ENCODE results near the gene GOLGA8T.
"Not testable (repeated sequence)": the region's sequence is repeated elsewhere in the genome, so short reads cannot be mapped to it uniquely, and the experiment has no call there.

Gene GOLGA8T

GRCh38 chr15:30134751-30135150, at the start of gene GOLGA8T:
GOLGA8T (plus strand) TSS chr15:30135051; CDS start chr15:30135149, 98 bp downstream.
- DNase-seq: not testable (repeated sequence)

GRCh38 chr15:30097827-30098226, 37.0 kb upstream of the GOLGA8T start:
- not testable (repeated sequence) for DNase-seq

- not testable (repeated sequence) for DNase-seq
These were observed 32.0 kb upstream of the GOLGA8T start for GRCh38 chr15:30102890-30103289.

GRCh38 chr15:30103941-30104507, 30.8 kb upstream of the GOLGA8T start:
- not testable (repeated sequence) for DNase-seq

GRCh38 chr15:30110591-30110990, 24.3 kb upstream of the GOLGA8T start:
- not testable (repeated sequence) for DNase-seq

- peak; percentile 22 for DNase-seq
These were observed 4.8 kb upstream of the GOLGA8T start for GRCh38 chr15:30130066-30130465.

- DNase-seq: not testable (repeated sequence)
These were observed 8.4 kb downstream of the GOLGA8T start for GRCh38 chr15:30143246-30143645.

- DNase-seq: not testable (repeated sequence)
These were observed 15.0 kb downstream of the GOLGA8T start for GRCh38 chr15:30149891-30150290.

GRCh38 chr15:30162479-30163357, 27.9 kb downstream of the GOLGA8T start:
- DNase-seq: not testable (repeated sequence)

GRCh38 chr15:30163759-30164158, 28.9 kb downstream of the GOLGA8T start:
- DNase-seq: not testable (repeated sequence)

- not testable (repeated sequence) for DNase-seq
These were observed 29.4 kb downstream of the GOLGA8T start for GRCh38 chr15:30164257-30164656.

- not testable (repeated sequence) for DNase-seq
These were observed 32.6 kb downstream of the GOLGA8T start for GRCh38 chr15:30167403-30167802.

GRCh38 chr15:30167886-30168285, 33.0 kb downstream of the GOLGA8T start:
- not testable (repeated sequence) for DNase-seq

GRCh38 chr15:30171452-30171851, 36.6 kb downstream of the GOLGA8T start:
- not testable (repeated sequence) for DNase-seq

GRCh38 chr15:30173041-30173608, 38.3 kb downstream of the GOLGA8T start:
- DNase-seq: peak; percentile 79

GRCh38 chr15:30175291-30175690, 40.4 kb downstream of the GOLGA8T start:
- not testable (repeated sequence) for DNase-seq

- not testable (repeated sequence) for DNase-seq
These were observed 41.8 kb downstream of the GOLGA8T start for GRCh38 chr15:30176613-30177012.

GRCh38 chr15:30179814-30180213, 45.0 kb downstream of the GOLGA8T start:
- DNase-seq: not testable (repeated sequence)

- not testable (repeated sequence) for DNase-seq
These were observed 50.6 kb downstream of the GOLGA8T start for GRCh38 chr15:30185495-30185894.

- DNase-seq: not testable (repeated sequence)
These were observed 52.6 kb downstream of the GOLGA8T start for GRCh38 chr15:30187429-30187828.

GRCh38 chr15:30189754-30190153, 54.9 kb downstream of the GOLGA8T start:
- DNase-seq: not testable (repeated sequence)

- not testable (repeated sequence) for DNase-seq
These were observed 56.3 kb downstream of the GOLGA8T start for GRCh38 chr15:30191143-30191542.

- DNase-seq: not testable (repeated sequence)
These were observed 56.8 kb downstream of the GOLGA8T start for GRCh38 chr15:30191639-30192038.

All from CD4-positive, alpha-beta T cell treated with Interleukin-10 for 1 hour (primary cell).